Mucosa of rectum (tissue), 2 donors: ENCODE results near the gene TRPC3.
"Not testable (repeated sequence)": the region's sequence is repeated elsewhere in the genome, so short reads cannot be mapped to it uniquely, and the experiment has no call there.

Source experiments
- H3K27ac ChIP-seq, 2 donors: one replicate each; pipeline ENCODE4 v1.7.0; 2013; ENCODE audit warnings: inconsistent platforms in 2 of 2, low read depth in 2 of 2, low read length in 2 of 2
- H3K27me3 ChIP-seq, 2 donors: one replicate each; pipeline ENCODE4 v1.7.0; 2013; ENCODE audit warnings: low read length in 2 of 2; ENCODE audit not compliant: control insufficient read depth in 2 of 2, insufficient read depth in 2 of 2
- H3K36me3 ChIP-seq, 2 donors: one replicate each; pipeline ENCODE4 v1.7.0; 2013; ENCODE audit warnings: low read length in 2 of 2; ENCODE audit not compliant: control insufficient read depth in 2 of 2, insufficient read depth in 2 of 2
- H3K4me1 ChIP-seq, 2 donors: one replicate each; pipeline ENCODE4 v1.7.0; 2013; ENCODE audit warnings: low read length in 2 of 2, mild to moderate bottlenecking in 1 of 2; ENCODE audit not compliant: control insufficient read depth in 2 of 2, insufficient read depth in 2 of 2
- H3K4me3 ChIP-seq, 2 donors: one replicate each; pipeline ENCODE4 v1.7.0; 2013; ENCODE audit warnings: low read length in 2 of 2
- H3K9ac ChIP-seq, 2 donors: one replicate each; pipeline ENCODE4 v1.7.0; 2013; ENCODE audit warnings: low read length in 2 of 2, low read depth in 1 of 2, mild to moderate bottlenecking in 1 of 2
- H3K9me3 ChIP-seq, 2 donors: one replicate each; pipeline ENCODE4 v1.7.0; 2013; ENCODE audit warnings: low read length in 2 of 2; ENCODE audit not compliant: control insufficient read depth in 2 of 2
- donor health status: healthy.
- donor health status: Normal muscosa, but diverticular disease.

Gene TRPC3

GRCh38 chr4:121930304-121930703 is 21.6 kb downstream of the TRPC3 start:
- H3K4me1 ChIP-seq, result no peaks in the 10 kb centered on the region
- H3K9me3 ChIP-seq, result no peaks in the 10 kb centered on the region
- H3K36me3 ChIP-seq, result no peaks in the 10 kb centered on the region
- H3K9ac ChIP-seq, result no peak overlapping the region
- no peak overlapping the region for H3K27ac ChIP-seq
- H3K4me3 ChIP-seq, result no peak overlapping the region
- H3K27me3 ChIP-seq, result no peaks in the 10 kb centered on the region

GRCh38 chr4:121927948-121928347 is 23.9 kb downstream of the TRPC3 start:
- H3K9me3 ChIP-seq, result no peaks in the 10 kb centered on the region
- H3K4me3 ChIP-seq, result no peak overlapping the region
- no peak overlapping the region for H3K27ac ChIP-seq
- H3K36me3 ChIP-seq, result no peaks in the 10 kb centered on the region
- H3K4me1 ChIP-seq, result no peaks in the 10 kb centered on the region
- H3K9ac ChIP-seq, result no peak overlapping the region
- no peaks in the 10 kb centered on the region for H3K27me3 ChIP-seq

GRCh38 chr4:121926490-121926889 is 25.4 kb downstream of the TRPC3 start:
- H3K27me3 ChIP-seq, H3K4me3 ChIP-seq, H3K4me1 ChIP-seq: not testable (repeated sequence)

GRCh38 chr4:121923306-121923705 is 28.6 kb downstream of the TRPC3 start:
- Histone ChIP-seq H3K27ac (no peak overlapping the region), H3K4me3 (no peak overlapping the region), H3K36me3 (no peaks in the 10 kb centered on the region), H3K4me1 (no peaks in the 10 kb centered on the region), H3K27me3 (no peaks in the 10 kb centered on the region), H3K9ac (no peak overlapping the region), H3K9me3 (no peaks in the 10 kb centered on the region)

More at GRCh38 chr4:121926490-121926889, 25.4 kb downstream of the TRPC3 start:
- H3K27ac ChIP-seq, H3K9ac ChIP-seq, H3K9me3 ChIP-seq, H3K36me3 ChIP-seq: not testable (repeated sequence)

GRCh38 chr4:121913667-121914066 is 38.2 kb downstream of the TRPC3 start:
- H3K36me3 ChIP-seq, result no peaks in the 10 kb centered on the region
- no peak overlapping the region for H3K4me3 ChIP-seq
- no peak overlapping the region for H3K9ac ChIP-seq
- H3K27ac ChIP-seq, result no peak overlapping the region
- H3K27me3 ChIP-seq, result no peaks in the 10 kb centered on the region
- H3K9me3 ChIP-seq, result no peaks in the 10 kb centered on the region
- H3K4me1 ChIP-seq, result no peaks in the 10 kb centered on the region

GRCh38 chr4:121908346-121908745 is 43.5 kb downstream of the TRPC3 start:
- Histone ChIP-seq H3K9me3 (no peaks in the 10 kb centered on the region), H3K27me3 (peaks cover 0 to 2% of the 10 kb centered on the region in 2 donors), H3K4me3 (no peak overlapping the region), H3K27ac (no peak overlapping the region), H3K9ac (no peak overlapping the region), H3K36me3 (no peaks in the 10 kb centered on the region), H3K4me1 (no peaks in the 10 kb centered on the region)

- H3K27ac ChIP-seq, result no peak overlapping the region
- peaks cover 0 to 2% of the 10 kb centered on the region in 2 donors for H3K27me3 ChIP-seq
- H3K4me3 ChIP-seq, result no peak overlapping the region
- H3K4me1 ChIP-seq, result no peaks in the 10 kb centered on the region
- H3K9me3 ChIP-seq, result no peaks in the 10 kb centered on the region
- H3K36me3 ChIP-seq, result no peaks in the 10 kb centered on the region
- H3K9ac ChIP-seq, result no peak overlapping the region
Observed at GRCh38 chr4:121900132-121900983, 51.5 kb downstream of the TRPC3 start.

- no peaks in the 10 kb centered on the region for H3K27me3 ChIP-seq
- no peaks in the 10 kb centered on the region for H3K9me3 ChIP-seq
- H3K4me3 ChIP-seq, result no peak overlapping the region
- no peak overlapping the region for H3K27ac ChIP-seq
- H3K4me1 ChIP-seq, result no peaks in the 10 kb centered on the region
- no peaks in the 10 kb centered on the region for H3K36me3 ChIP-seq
- no peak overlapping the region for H3K9ac ChIP-seq
Observed at GRCh38 chr4:121898150-121898549, 53.7 kb downstream of the TRPC3 start.

- H3K27ac ChIP-seq, result no peak overlapping the region
- no peaks in the 10 kb centered on the region for H3K4me1 ChIP-seq
- H3K9me3 ChIP-seq, result no peaks in the 10 kb centered on the region
- no peaks in the 10 kb centered on the region for H3K27me3 ChIP-seq
- H3K36me3 ChIP-seq, result no peaks in the 10 kb centered on the region
- no peak overlapping the region for H3K9ac ChIP-seq
- H3K4me3 ChIP-seq, result no peak overlapping the region
Observed at GRCh38 chr4:121888134-121888533, 63.7 kb downstream of the TRPC3 start.

GRCh38 chr4:121885115-121885514 is 66.7 kb downstream of the TRPC3 start:
- Histone ChIP-seq H3K4me1 (no peaks in the 10 kb centered on the region), H3K36me3 (no peaks in the 10 kb centered on the region), H3K9me3 (no peaks in the 10 kb centered on the region), H3K27me3 (no peaks in the 10 kb centered on the region), H3K9ac (no peak overlapping the region), H3K27ac (no peak overlapping the region), H3K4me3 (no peak overlapping the region)
